Measurements from ENCODE around the gene CLIC6. TPM values are rescaled to one million over a fixed set of nuclear protein-coding genes. Genes with fewer than 3 reads are reported as not detected.

Gene CLIC6
- total and polyA plus RNA-seq, 2 of the 8 experiments (the other 6 are each of a cell fraction or from before 2014, with no cell fraction given) = 0.42 to 1.3 TPM

DNA sequence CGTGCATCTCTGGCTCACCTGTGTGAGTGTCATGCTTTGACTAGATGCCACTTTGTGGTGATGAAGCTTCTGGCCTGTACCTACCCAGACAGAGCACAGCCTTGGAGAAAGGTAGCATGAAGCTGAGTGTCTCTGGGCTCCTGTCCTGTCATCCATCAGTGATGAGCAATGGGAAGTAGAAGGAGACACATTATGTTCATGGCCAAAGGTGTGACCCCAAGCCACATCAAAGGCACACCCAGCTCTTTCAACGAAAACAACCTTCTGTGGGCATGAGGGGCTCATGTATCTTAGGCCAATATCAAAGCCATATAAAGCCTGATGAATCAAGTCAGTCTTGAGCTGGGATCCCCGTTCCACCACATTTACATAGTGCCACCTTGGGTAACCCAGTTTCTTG, 1.0 kb upstream of the CLIC6 start:
- H3K14ac ChIP-seq (ENCODE audit: insufficient read length) = no peak overlapping the region
- no peak overlapping the region for H3K4me3 ChIP-seq (ENCODE audit: extremely low read depth in 1 of 4, insufficient read depth in 2 of 4, low read depth in 3 of 4, low read length in 4 of 4)
- no peak overlapping the region for H3K56ac ChIP-seq (replicated peaks; ENCODE audit: insufficient read length, low read depth, low read length)
- no peak overlapping the region for H4K91ac ChIP-seq (replicated peaks; ENCODE audit: insufficient read length, low read length)
- H3K36me3 ChIP-seq (ENCODE audit: control insufficient read depth in 2 of 4, insufficient read depth in 4 of 4, low read length in 3 of 4) = no peaks in the 10 kb centered on the region
- H3K4ac ChIP-seq (replicated peaks; ENCODE audit: insufficient read length, low read depth, low read length) = no peak overlapping the region
- H3K23me2 ChIP-seq (ENCODE audit: low read depth, low read length) = peaks cover 16% of the 10 kb centered on the region; the same call in 1 of the 2 replicates
- H3K79me2 ChIP-seq (ENCODE audit: control insufficient read depth in 1 of 2, insufficient read depth in 2 of 2, low read length in 2 of 2) = no peaks in the 10 kb centered on the region
- H2BK20ac ChIP-seq (ENCODE audit: low read length) = no peak overlapping the region
- no peaks in the 10 kb centered on the region for H4K20me1 ChIP-seq (replicated peaks in 1 of 2; ENCODE audit: control insufficient read depth in 1 of 2, insufficient read depth in 2 of 2, low read length in 2 of 2)
- TF ChIP-seq KDM5A (IDR thresholded peaks at IDR 0.05; ENCODE audit: low read length) (no peak), POLR2A (IDR thresholded peaks at IDR 0.05; ENCODE audit: control extremely low read depth in 1 of 2, low read depth in 2 of 2, low read length in 2 of 2) (no peak), BCL11A (IDR thresholded peaks at IDR 0.05; ENCODE audit: low read depth in 2 of 2, low read length in 2 of 2) (no peak), CHD1 (IDR thresholded peaks at IDR 0.05; ENCODE audit: low read depth, low read length) (no peak), SAP30 (IDR thresholded peaks at IDR 0.05; ENCODE audit: insufficient read depth, insufficient replicate concordance, low read length) (no peak), BRCA1 (IDR thresholded peaks at IDR 0.05; ENCODE audit: low read depth, low read length) (no peak), ATF3 (IDR thresholded peaks at IDR 0.05; ENCODE audit: insufficient read depth, low read depth, low read length) (no peak)
- TF ChIP-seq, protein P1, sequence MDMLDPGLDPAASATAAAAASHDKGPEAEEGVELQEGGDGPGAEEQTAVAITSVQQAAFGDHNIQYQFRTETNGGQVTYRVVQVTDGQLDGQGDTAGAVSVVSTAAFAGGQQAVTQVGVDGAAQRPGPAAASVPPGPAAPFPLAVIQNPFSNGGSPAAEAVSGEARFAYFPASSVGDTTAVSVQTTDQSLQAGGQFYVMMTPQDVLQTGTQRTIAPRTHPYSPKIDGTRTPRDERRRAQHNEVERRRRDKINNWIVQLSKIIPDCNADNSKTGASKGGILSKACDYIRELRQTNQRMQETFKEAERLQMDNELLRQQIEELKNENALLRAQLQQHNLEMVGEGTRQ (IDR thresholded peaks at IDR 0.05; ENCODE audit: low read length) = no peak
- ChIA-PET CTCF (ENCODE audit: partially characterized antibody) (interaction anchor here (0.6 to 1.5 kb wide), 8 partner anchors 8 to 320 kb away, joined by 3 to 4 read pairs (median 3); no protein-coding TSS in a partner anchor), POLR2A (ENCODE audit: partially characterized antibody) (no interaction called here)
- H2BK5ac ChIP-seq (ENCODE audit: low read depth, low read length) = no peak overlapping the region
- no peak for FAIRE-seq
- H2AFZ ChIP-seq (ENCODE audit: low read length) = no peak overlapping the region
- no peak for DNase-seq (ENCODE audit: low read depth in 1 of 2, low spot score in 2 of 2)
- no peak overlapping the region for H2BK15ac ChIP-seq (ENCODE audit: low read length)
- H4K5ac ChIP-seq (ENCODE audit: insufficient read length, low read depth, low read length) = no peak overlapping the region
- H2BK12ac ChIP-seq (ENCODE audit: low read depth, low read length) = no peak overlapping the region
- H2AK5ac ChIP-seq (ENCODE audit: low read depth, low read length) = no peak overlapping the region; the same call in 1 of the 2 replicates
- H3K4me2 ChIP-seq (ENCODE audit: insufficient read depth in 1 of 2, low read depth in 2 of 2, low read length in 2 of 2) = no peak overlapping the region; a peak in 1 of 4 replicates
- peaks cover 0 to 9% (median 3%) of the 10 kb centered on the region in 4 experiments; a peak in 4 of 7 replicates for H3K4me1 ChIP-seq (replicated peaks in 1 of 4; ENCODE audit: control insufficient read depth in 3 of 4, insufficient read depth in 4 of 4, low read length in 3 of 4)
- H3K9me3 ChIP-seq (ENCODE audit: insufficient read depth in 2 of 2, low read depth in 1 of 2, low read length in 1 of 2) = no peaks in the 10 kb centered on the region
- no peak overlapping the region for H2BK120ac ChIP-seq (replicated peaks; ENCODE audit: low read depth, low read length)
- no peak overlapping the region for H4K8ac ChIP-seq (ENCODE audit: extremely low read depth, insufficient read depth, low read length)
- H3K79me1 ChIP-seq (ENCODE audit: low read depth, low read length) = no peaks in the 10 kb centered on the region
- no peak overlapping the region for H3K18ac ChIP-seq (ENCODE audit: extremely low read depth, low read length)
- H3K23ac ChIP-seq (ENCODE audit: insufficient read length) = no peak overlapping the region
- H3K9ac ChIP-seq (replicated peaks in 1 of 4; ENCODE audit: extremely low read depth in 1 of 4, low read depth in 3 of 4, low read length in 3 of 4) = no peak overlapping the region
- H3K27ac ChIP-seq (ENCODE audit: low read depth, low read length) = no peak overlapping the region
- H3K27me3 ChIP-seq (replicated peaks in 1 of 4; ENCODE audit: control insufficient read depth in 3 of 4, extremely low read depth in 1 of 4, insufficient read depth in 3 of 4, low read length in 3 of 4) = peaks cover 22 to 50% (median 40%) of the 10 kb centered on the region in 4 experiments
- 93% methylated on average over 3 of the region's 3 CpGs; no CpG with 5 or more reads in 1 of the 2 experiments for WGBS, 2 experiments (ENCODE audit: extremely low coverage in 1 of 2, insufficient coverage in 1 of 2, insufficient read length in 1 of 2, insufficient replicate concordance in 2 of 2, low coverage in 1 of 2, low lambda C conversion rate in 2 of 2, missing lambda C conversion rate in 1 of 2)
